Activated CD8-positive, alpha-beta memory T cell treated with anti-CD3 and anti-CD28 coated beads for 4 hours (primary cell): ENCODE data around the gene MYO1H.

ENCODE experiments used
- DNase-seq, 2 donors: peaks; one replicate each; pipeline ENCODE4 v3.0.0-alpha.2; 2020; ENCODE audit warnings: low read depth in 2 of 2

MYO1H gene

GRCh38 chr12:109493090-109493489 is 145.4 kb downstream of the MYO1H start:
- no peak for DNase-seq

- no peak for DNase-seq
These were observed 146.2 kb downstream of the MYO1H start for GRCh38 chr12:109493938-109494337.

- no peak for DNase-seq
These were observed 146.7 kb downstream of the MYO1H start for GRCh38 chr12:109494348-109494881.

GRCh38 chr12:109495012-109495411 is 147.3 kb downstream of the MYO1H start:
- no peak for DNase-seq

GRCh38 chr12:109496306-109496705 is 148.6 kb downstream of the MYO1H start:
- DNase-seq, result no peak

GRCh38 chr12:109497675-109498074 is 150.0 kb downstream of the MYO1H start:
- no peak for DNase-seq
